Mammary epithelial cell (primary cell): ENCODE data around the gene CLEC18B.

ENCODE experiments used
- CTCF ChIP-seq, 2 donors: IDR thresholded peaks in 1 of 2; conservative IDR thresholded peaks in 1 of 2; 2 replicates each; pipeline ENCODE4 v1.5.1; 2011 to 2012; ENCODE audit warnings: inconsistent platforms in 2 of 2, low read length in 2 of 2, mild to moderate bottlenecking in 2 of 2, control low read depth in 1 of 2, low read depth in 1 of 2; ENCODE audit not compliant: insufficient read depth in 1 of 2; ENCODE audit errors: extremely low read depth in 1 of 2
- EZH2 ChIP-seq: IDR thresholded peaks from 2 replicates; pipeline ENCODE4 v1.6.1; 2012; ENCODE audit warnings: low read length, inconsistent platforms, borderline replicate concordance

DNA sequence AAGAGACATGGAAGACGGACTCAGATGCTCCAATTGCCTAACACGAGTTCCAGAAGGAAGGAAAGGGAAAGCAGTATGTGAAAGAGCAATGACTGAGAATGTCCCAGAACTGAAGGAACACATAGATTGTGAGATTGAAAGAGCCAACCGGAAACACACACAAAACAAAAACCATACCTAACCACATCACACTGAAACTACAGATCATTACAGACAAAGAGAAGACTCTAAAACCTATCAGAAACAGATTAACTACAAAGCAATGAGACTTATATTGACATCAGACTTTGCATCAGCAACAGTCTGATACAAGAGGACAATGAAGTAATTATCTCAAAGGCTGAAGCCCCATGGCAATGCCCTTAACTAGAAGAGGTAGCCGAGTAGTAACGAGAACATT is 45.6 kb upstream of the CLEC18B start:
- TF ChIP-seq CTCF (conservative IDR thresholded peaks at IDR 0.05 in 1 of 2, IDR thresholded peaks at IDR 0.05 in 1 of 2; ENCODE audit: extremely low read depth in 1 of 2, insufficient read depth in 1 of 2, low read depth in 1 of 2, low read length in 2 of 2) (no peak), EZH2 (no peak)
